Left ventricle myocardium inferior (tissue), 1 donor: ENCODE results near the gene PLA2G4B. TPM values are rescaled to one million over a fixed set of nuclear protein-coding genes. Genes with fewer than 3 reads are reported as not detected.

Experiments
- DNase-seq: peaks from one replicate; pipeline ENCODE4 v3.0.0-alpha.2; 2020
- H3K27ac ChIP-seq: fragments of 200-600 bp; replicated peaks from 2 replicates; pipeline ENCODE4 v1.8.0; 2021
- H3K27me3 ChIP-seq: fragments of 200-600 bp; 2 replicates; pipeline ENCODE4 v1.8.0; 2021; ENCODE audit warnings: low read depth
- H3K36me3 ChIP-seq: fragments of 200-600 bp; 2 replicates; pipeline ENCODE4 v1.8.0; 2021
- H3K4me1 ChIP-seq: fragments of 200-600 bp; 2 replicates; pipeline ENCODE4 v1.8.0; 2021
- H3K4me3 ChIP-seq: fragments of 200-600 bp; 2 replicates; pipeline ENCODE4 v1.8.0; 2021; ENCODE audit warnings: mild to moderate bottlenecking, moderate library complexity
- H3K9me3 ChIP-seq: fragments of 200-600 bp; replicated peaks from 2 replicates; pipeline ENCODE4 v1.8.0; 2021
- CTCF ChIP-seq: fragments of 200-600 bp; IDR thresholded peaks from 2 replicates; pipeline ENCODE4 v1.8.0; 2021; ENCODE audit warnings: antibody characterized with exemption, mild to moderate bottlenecking, borderline replicate concordance
- intact Hi-C: fragments of 100-400 bp; cut with micrococcal nuclease; formaldehyde crosslinking; loops from one replicate; pipeline ENCODE4 v1.11.0; 2022
- total RNA-seq: library from RNA; stranded (reverse); fragmentation: NEBNext Ultra II Directional; extraction: Animal tissue kit (Norgen Biotek cat#: 25700); gene quantifications from one replicate; pipeline ENCODE4 v1.2.1, GENCODE V29; 2021
- donor health status: DM: no; HTN: yes; CAD: no; lungs with severe emphysema.

Gene PLA2G4B
- total RNA-seq, 1 donor from 2014 or later = 3.8 TPM

DNA sequence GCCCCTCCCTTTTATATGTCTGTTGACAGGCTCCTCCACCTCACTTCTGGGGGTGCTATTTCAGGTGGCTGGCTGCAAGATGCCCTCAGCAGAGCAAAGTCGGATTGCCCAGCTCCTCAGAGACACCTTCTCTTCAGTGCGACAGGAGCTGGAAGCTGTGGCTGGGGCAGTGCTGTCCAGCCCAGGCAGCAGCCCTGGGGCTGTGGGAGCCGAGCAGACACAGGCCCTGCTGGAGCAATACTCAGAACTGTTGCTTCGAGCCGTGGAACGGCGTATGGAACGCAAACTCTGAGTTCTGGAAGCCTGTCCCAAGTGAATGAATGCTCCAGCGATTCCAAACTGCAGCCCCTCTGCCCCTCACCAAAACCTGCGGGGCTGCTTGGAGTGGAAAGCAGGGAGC is 13.5 kb upstream of the PLA2G4B start:
- H3K36me3 ChIP-seq = peaks cover 46% of the 10 kb centered on the region
- intact Hi-C loops = no loop called here

DNA sequence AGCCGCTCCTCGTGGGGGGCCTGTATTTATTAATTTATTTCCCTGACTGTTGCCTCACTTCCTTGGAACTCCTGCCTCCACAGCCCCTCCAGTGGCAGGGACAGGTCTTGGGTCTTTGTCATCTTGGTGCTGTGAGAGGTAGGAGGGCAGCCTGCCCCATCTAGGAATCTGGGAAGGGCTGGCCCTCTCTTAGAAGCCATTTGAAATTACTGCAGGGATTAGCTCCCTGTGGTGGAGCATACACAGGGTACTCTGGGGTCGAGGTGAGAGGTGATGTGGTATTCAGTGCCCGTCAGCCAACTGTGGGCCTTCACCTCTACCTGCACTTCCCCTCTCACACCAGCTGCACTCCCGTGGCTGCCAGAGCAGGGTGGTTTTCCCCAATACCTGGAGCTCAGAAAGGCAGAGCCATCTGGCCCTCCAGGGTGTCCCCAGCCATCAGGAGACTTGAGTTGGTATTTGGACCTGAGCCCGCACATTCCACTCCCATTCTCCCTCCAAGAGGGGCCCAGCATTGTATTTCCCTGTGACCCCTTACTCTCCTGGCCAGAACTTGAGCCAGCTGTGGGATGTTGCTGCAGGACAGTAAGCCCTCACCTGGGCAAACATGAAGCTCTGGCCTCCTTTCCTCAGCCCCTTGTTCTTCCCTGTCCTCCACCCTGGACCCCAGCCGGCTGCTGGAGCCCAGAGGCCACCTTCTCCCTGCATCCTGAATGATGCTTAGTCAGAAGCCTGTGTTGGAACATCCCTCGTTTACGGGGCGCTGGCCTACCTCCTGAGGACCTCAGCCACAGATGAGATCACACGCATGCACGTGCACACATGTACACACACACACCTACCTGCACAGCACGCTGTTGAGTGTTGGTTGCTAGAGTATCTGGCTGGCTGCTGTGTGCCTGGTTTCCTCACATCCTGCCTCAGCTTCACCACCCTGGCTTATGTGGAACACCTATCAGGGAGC is 12.8 kb upstream of the PLA2G4B start:
- H3K27ac ChIP-seq = no peak overlapping the region
- no peak for TF ChIP-seq CTCF
- H3K4me1 ChIP-seq = peaks cover 35% of the 10 kb centered on the region
- peaks cover 41% of the 10 kb centered on the region for H3K36me3 ChIP-seq
- H3K4me3 ChIP-seq = no peak overlapping the region
- no peaks in the 10 kb centered on the region for H3K27me3 ChIP-seq
- no peaks in the 10 kb centered on the region for H3K9me3 ChIP-seq
- intact Hi-C loops = no loop called here
- no peak for DNase-seq

More for the DNA sequence above, 13.5 kb upstream of the PLA2G4B start:
- H3K27me3 ChIP-seq = no peaks in the 10 kb centered on the region
- no peak for TF ChIP-seq CTCF
- no peak overlapping the region for H3K27ac ChIP-seq
- no peak for DNase-seq
- H3K9me3 ChIP-seq = no peaks in the 10 kb centered on the region
- peaks cover 29% of the 10 kb centered on the region for H3K4me1 ChIP-seq
- H3K4me3 ChIP-seq = no peak overlapping the region

GRCh38 chr15:41827290-41827879 is 11.3 kb upstream of the PLA2G4B start:
- Histone ChIP-seq H3K36me3 (peaks cover 36% of the 10 kb centered on the region), H3K27ac (peak overlapping the region; percentile 92), H3K4me3 (peak overlapping the region; percentile 93), H3K9me3 (no peaks in the 10 kb centered on the region), H3K4me1 (peaks cover 44% of the 10 kb centered on the region), H3K27me3 (no peaks in the 10 kb centered on the region)
- TF ChIP-seq CTCF = no peak
- intact Hi-C loops = no loop called here
- peak; percentile 29 for DNase-seq

- Histone ChIP-seq H3K9me3 (no peaks in the 10 kb centered on the region), H3K4me3 (peak within 1 kb of the TSS; percentile 93), H3K27me3 (no peaks in the 10 kb centered on the region), H3K4me1 (peaks cover 52% of the 10 kb centered on the region), H3K27ac (peak within 1 kb of the TSS; percentile 92), H3K36me3 (peaks cover 28% of the 10 kb centered on the region)
- DNase-seq = peak; percentile 95
- intact Hi-C loops = no loop called here
- TF ChIP-seq CTCF = no peak
Observed at GRCh38 chr15:41827880-41828806, 10.5 kb upstream of the PLA2G4B start, which contains the start of gene JMJD7. TSS of gene JMJD7 (plus strand) at chr15:41828092. CDS start at chr15:41828125, 33 bp downstream.

GRCh38 chr15:41828807-41829141 is 9.9 kb upstream of the PLA2G4B start:
- DNase-seq = no peak
- H3K9me3 ChIP-seq = no peaks in the 10 kb centered on the region
- intact Hi-C loops = no loop called here
- peaks cover 52% of the 10 kb centered on the region for H3K4me1 ChIP-seq
- TF ChIP-seq CTCF = no peak
- peak overlapping the region; percentile 92 for H3K27ac ChIP-seq
- no peaks in the 10 kb centered on the region for H3K27me3 ChIP-seq
- peaks cover 22% of the 10 kb centered on the region for H3K36me3 ChIP-seq
- peak overlapping the region; percentile 93 for H3K4me3 ChIP-seq
